GM18508 (cell line): ENCODE data around the gene ARSG.
A peak's percentile ranks its signal among the peaks of the same experiment; 100 is the strongest.
"Not testable (repeated sequence)": the region's sequence is repeated elsewhere in the genome, so short reads cannot be mapped to it uniquely, and the experiment has no call there.

ENCODE experiments used
- ATAC-seq: cut with Tn5 transposase; IDR thresholded peaks from one replicate; pipeline ENCODE4 v1.9.1; 2021; ENCODE audit warnings: moderate number of reproducible peaks; ENCODE audit not compliant: insufficient read depth, unreplicated experiment

ARSG gene

GRCh38 chr17:68290955-68291835, at the start of gene ARSG, which contains the start of gene SLC16A6:
Gene ARSG, plus strand, starts transcription at chr17:68291495. Its CDS starts 15,999 bp downstream, at chr17:68307494.
Gene SLC16A6, minus strand, starts transcription at chr17:68291127. Its CDS starts 12,807 bp downstream, at chr17:68278320.
- ATAC-seq: no peak

GRCh38 chr17:68246271-68247028, 44.8 kb upstream of the ARSG start:
- no peak for ATAC-seq

- ATAC-seq: peak; percentile 58
Measured at GRCh38 chr17:68247445-68248198, 43.7 kb upstream of the ARSG start, which contains the start of gene AMZ2. Gene AMZ2, plus strand, starts transcription at chr17:68248043. Its CDS starts 2,145 bp downstream, at chr17:68250188.

GRCh38 chr17:68248199-68248825, 43.0 kb upstream of the ARSG start:
- ATAC-seq: peak; percentile 17

- no peak for ATAC-seq
Measured at GRCh38 chr17:68248891-68249290, 42.4 kb upstream of the ARSG start.

- no peak for ATAC-seq
Measured at GRCh38 chr17:68249354-68249765, 41.9 kb upstream of the ARSG start.

GRCh38 chr17:68253426-68253825, 37.9 kb upstream of the ARSG start:
- not testable (repeated sequence) for ATAC-seq

- ATAC-seq: no peak
Measured at GRCh38 chr17:68255151-68255550, 36.1 kb upstream of the ARSG start.

GRCh38 chr17:68255731-68256538, 35.4 kb upstream of the ARSG start:
- no peak for ATAC-seq

- ATAC-seq: not testable (repeated sequence)
Measured at GRCh38 chr17:68256701-68257100, 34.6 kb upstream of the ARSG start.

- no peak for ATAC-seq
Measured at GRCh38 chr17:68257934-68258333, 33.4 kb upstream of the ARSG start.

GRCh38 chr17:68258890-68259647, 32.2 kb upstream of the ARSG start:
- peak; percentile 50 for ATAC-seq

GRCh38 chr17:68259648-68259951, 31.7 kb upstream of the ARSG start:
- not testable (repeated sequence) for ATAC-seq

GRCh38 chr17:68260051-68260762, 31.1 kb upstream of the ARSG start:
- no peak for ATAC-seq

- ATAC-seq: not testable (repeated sequence)
Measured at GRCh38 chr17:68262467-68262866, 28.8 kb upstream of the ARSG start.

- ATAC-seq: not testable (repeated sequence)
Measured at GRCh38 chr17:68263101-68263681, 28.1 kb upstream of the ARSG start.

GRCh38 chr17:68265833-68266232, 25.5 kb upstream of the ARSG start:
- not testable (repeated sequence) for ATAC-seq
